HCT116 (cell line): Measurements from ENCODE around the gene GDPD1. TPM values are rescaled to one million over a fixed set of nuclear protein-coding genes. Genes with fewer than 3 reads are reported as not detected.

Experiments
- ATAC-seq: fragments of 200-7000 bp; cut with Tn5 transposase; 2 replicates; pipeline ENCODE4 v1.9.1; 2020; ENCODE audit warnings: mild to moderate bottlenecking, moderate library complexity
- BruUV-seq: library from RNA; stranded (reverse); fragments of 400-500 nt; replicated peaks from 2 replicates; lab custom pipeline; 2021; lab: Mats Ljungman, UMichigan
- CTCF ChIA-PET: fragments of 300-600 bp; sonication (Branson Sonifier 250); formaldehyde crosslinking; loops from one replicate; lab custom pipeline; 2021; ENCODE audit warnings: antibody characterized with exemption; lab: Charles Lee
- POLR2A ChIA-PET: fragments of 300-600, 350-600 bp; sonication (Branson Sonifier 250); formaldehyde crosslinking; loops from one replicate; lab custom pipeline; 2021; ENCODE audit warnings: antibody characterized with exemption; lab: Charles Lee
- RAD21 ChIA-PET, 2 experiments: fragments of 300-600 bp; sonication (Branson Sonifier 250); formaldehyde crosslinking; loops; one replicate each; lab custom pipeline; 2023; ENCODE audit warnings: low total read pairs in 2 of 2; ENCODE audit not compliant: uncharacterized antibody in 2 of 2, unreplicated experiment in 2 of 2, low non-redundant PET in 1 of 2; lab: Charles Lee
- DNase-seq: peaks from one replicate; pipeline ENCODE4 v3.0.0-alpha.2; 2010; ENCODE audit warnings: low read depth, low spot score
- H2AFZ ChIP-seq: fragments of 200-600 bp; shearing (Covaris generic), sonication (generic); 2 replicates; pipeline ENCODE4 v1.6.1; 2017; ENCODE audit warnings: low read depth, mixed run types, mixed read lengths, antibody characterized with exemption, low read length; ENCODE audit not compliant: poor library complexity, severe bottlenecking
- H3K27ac ChIP-seq: 2 replicates; pipeline ENCODE4 v1.5.1; 2012; ENCODE audit warnings: low read depth, low read length
- H3K27me3 ChIP-seq: fragments of 200-600 bp; sonication (generic); 2 replicates; pipeline ENCODE4 v1.6.1; 2016; ENCODE audit warnings: mixed run types, low read length, mixed read lengths; ENCODE audit not compliant: insufficient read depth
- H3K36me3 ChIP-seq, 2 experiments: fragments of 200-500 bp in 1 of 2; fragments of 200-600 bp in 1 of 2; sonication (Bioruptor generic) in 1 of 2; sonication (generic) in 1 of 2; 2 replicates each; pipeline versions ENCODE4 v1.5.1 to v1.6.1; 2014 to 2016; ENCODE audit warnings: low read length in 2 of 2, inconsistent platforms in 1 of 2, mixed read lengths in 1 of 2, mixed run types in 1 of 2; ENCODE audit not compliant: insufficient read depth in 2 of 2, control insufficient read depth in 1 of 2
- H3K4me1 ChIP-seq, 2 experiments: fragments of 200-600 bp in 1 of 2; sonication (generic) in 1 of 2; 2 replicates each; pipeline versions ENCODE4 v1.5.1 to v1.6.1; 2012 to 2017; ENCODE audit warnings: low read length in 2 of 2, inconsistent platforms in 1 of 2, mild to moderate bottlenecking in 1 of 2, mixed read lengths in 1 of 2, mixed run types in 1 of 2, moderate library complexity in 1 of 2; ENCODE audit not compliant: insufficient read depth in 2 of 2, control insufficient read depth in 1 of 2
- H3K4me2 ChIP-seq: fragments of 200-600 bp; sonication (generic); 2 replicates; pipeline ENCODE4 v1.6.1; 2017; ENCODE audit warnings: mixed run types, low read length, mixed read lengths
- H3K4me3 ChIP-seq, 2 experiments: fragments of 200-600 bp in 1 of 2; sonication (generic) in 1 of 2; replicated peaks in 1 of 2; 2 replicates each; pipeline ENCODE4 v1.5.1; 2011 to 2016; ENCODE audit warnings: low read length in 2 of 2, control low read depth in 1 of 2, low read depth in 1 of 2, mild to moderate bottlenecking in 1 of 2, mixed read lengths in 1 of 2, mixed run types in 1 of 2
- H3K79me2 ChIP-seq: fragments of 200-600 bp; sonication (generic); 2 replicates; pipeline ENCODE4 v1.6.1; 2017; ENCODE audit warnings: mild to moderate bottlenecking, mixed run types, low read length, moderate library complexity, mixed read lengths; ENCODE audit not compliant: insufficient read depth
- H3K9ac ChIP-seq: fragments of 200-600 bp; sonication (generic); 2 replicates; pipeline ENCODE4 v1.6.1; 2016; ENCODE audit warnings: low read length, mixed read lengths
- H3K9me2 ChIP-seq: fragments of 200-600 bp; sonication (generic), shearing (Covaris generic); 2 replicates; pipeline ENCODE4 v1.6.1; 2017; ENCODE audit warnings: mixed run types, mild to moderate bottlenecking, moderate library complexity; ENCODE audit not compliant: insufficient read depth
- H3K9me3 ChIP-seq, 2 experiments: fragments of 200-500 bp in 1 of 2; fragments of 200-600 bp in 1 of 2; sonication (Bioruptor generic) in 1 of 2; sonication (generic) in 1 of 2; 2 replicates each; pipeline ENCODE4 v1.6.1; 2014 to 2017; ENCODE audit warnings: low read length in 2 of 2, mixed read lengths in 2 of 2, inconsistent platforms in 1 of 2, low read depth in 1 of 2, mild to moderate bottlenecking in 1 of 2, mixed run types in 1 of 2, moderate library complexity in 1 of 2; ENCODE audit not compliant: control insufficient read depth in 1 of 2, insufficient read depth in 1 of 2
- H4K20me1 ChIP-seq: fragments of 200-600 bp; sonication (generic), shearing (Covaris generic); 2 replicates; pipeline ENCODE4 v1.6.1; 2017; ENCODE audit warnings: mixed run types, mild to moderate bottlenecking, moderate library complexity; ENCODE audit not compliant: insufficient read depth
- CBX3 ChIP-seq: IDR thresholded peaks from 2 replicates; pipeline ENCODE4 v1.6.1; 2012; ENCODE audit warnings: low read depth
- CEBPB ChIP-seq: IDR thresholded peaks from 2 replicates; pipeline ENCODE4 v1.6.1; 2012; ENCODE audit warnings: low read depth
- EGR1 ChIP-seq: IDR thresholded peaks from 2 replicates; pipeline ENCODE4 v1.6.1; 2012; ENCODE audit warnings: low read depth
- EZH2phosphoT487 ChIP-seq: fragments of 200-600 bp; IDR thresholded peaks from 2 replicates; pipeline ENCODE4 v1.6.1; 2018; ENCODE audit warnings: antibody characterized with exemption, borderline replicate concordance
- FOSL1 ChIP-seq: IDR thresholded peaks from 2 replicates; pipeline ENCODE4 v1.6.1; 2012; ENCODE audit warnings: low read depth
- JUND ChIP-seq: IDR thresholded peaks from 2 replicates; pipeline ENCODE4 v1.6.1; 2012
- POLR2A ChIP-seq: IDR thresholded peaks from 2 replicates; pipeline ENCODE4 v1.7.0; 2011; ENCODE audit warnings: borderline replicate concordance; ENCODE audit not compliant: insufficient read depth, insufficient read length; ENCODE audit errors: extremely low read depth
- POLR2AphosphoS5 ChIP-seq: IDR thresholded peaks from 2 replicates; pipeline ENCODE4 v1.6.1; 2011; ENCODE audit warnings: mild to moderate bottlenecking, low read depth, low read length, moderate library complexity
- SIN3A ChIP-seq: IDR thresholded peaks from 2 replicates; pipeline ENCODE4 v1.6.1; 2012; ENCODE audit warnings: low read depth
- SP1 ChIP-seq: IDR thresholded peaks from 2 replicates; pipeline ENCODE4 v1.6.1; 2012; ENCODE audit warnings: low read depth
- SRF ChIP-seq: IDR thresholded peaks from 2 replicates; pipeline ENCODE4 v1.6.1; 2012; ENCODE audit warnings: low read depth
- TCF7L2 ChIP-seq: IDR thresholded peaks from 2 replicates; pipeline ENCODE4 v1.7.0; 2011; ENCODE audit warnings: borderline replicate concordance, inconsistent platforms; ENCODE audit not compliant: insufficient read depth, insufficient read length; ENCODE audit errors: extremely low read depth
- YY1 ChIP-seq: IDR thresholded peaks from 2 replicates; pipeline ENCODE4 v1.6.1; 2011; ENCODE audit warnings: low read length, low read depth, moderate library complexity, mild to moderate bottlenecking; ENCODE audit not compliant: insufficient replicate concordance; ENCODE audit errors: extremely low read depth
- ZFX ChIP-seq: fragments of 450-650 bp; IDR thresholded peaks from 2 replicates; pipeline ENCODE4 v1.6.1; 2017
- ZNF274 ChIP-seq: fragments of 200-500 bp; sonication (Bioruptor generic); IDR thresholded peaks from 2 replicates; pipeline ENCODE4 v1.6.1; 2014; ENCODE audit warnings: mild to moderate bottlenecking, low read depth, low read length, inconsistent platforms
- intact Hi-C: fragments of 100-400 bp; cut with micrococcal nuclease; formaldehyde crosslinking; loops from 2 replicates; pipeline ENCODE4 v1.10.0; 2022
- total RNA-seq: library from RNA; stranded (reverse); gene quantifications from one replicate; pipeline ENCODE4 v1.2.1, GENCODE V29; 2021; ENCODE audit not compliant: unreplicated experiment
- TF ChIP-seq, protein P1 (sequence below): IDR thresholded peaks from 2 replicates; pipeline ENCODE4 v1.6.1; 2012
- TF ChIP-seq, protein P2 (sequence below): IDR thresholded peaks from 2 replicates; pipeline ENCODE4 v1.6.1; 2011; ENCODE audit warnings: mild to moderate bottlenecking, low read length, moderate library complexity; ENCODE audit not compliant: insufficient replicate concordance; ENCODE audit errors: extremely low read depth
- TF ChIP-seq, protein P3 (sequence below): IDR thresholded peaks from 2 replicates; pipeline ENCODE4 v1.6.1; 2012; ENCODE audit warnings: low read depth
- TF ChIP-seq, protein P4 (sequence below): IDR thresholded peaks from 2 replicates; pipeline ENCODE4 v1.6.1; 2012
- TF ChIP-seq, protein P5 (sequence below), 3 experiments: fragments of 200-600 bp in 1 of 3; sonication (generic) in 1 of 3; IDR thresholded peaks in 2 of 3; conservative IDR thresholded peaks in 1 of 3; 2 replicates each; pipeline ENCODE4 v1.5.1; 2012 to 2017; ENCODE audit warnings: low read depth in 2 of 3, low read length in 2 of 3, antibody characterized with exemption in 1 of 3, borderline replicate concordance in 1 of 3, control low read depth in 1 of 3, mild to moderate bottlenecking in 1 of 3, mixed read lengths in 1 of 3, mixed run types in 1 of 3, moderate library complexity in 1 of 3; ENCODE audit not compliant: insufficient read depth in 1 of 3

Gene GDPD1
- total RNA-seq, 1 experiment from 2014 or later = 13.7 TPM

DNA sequence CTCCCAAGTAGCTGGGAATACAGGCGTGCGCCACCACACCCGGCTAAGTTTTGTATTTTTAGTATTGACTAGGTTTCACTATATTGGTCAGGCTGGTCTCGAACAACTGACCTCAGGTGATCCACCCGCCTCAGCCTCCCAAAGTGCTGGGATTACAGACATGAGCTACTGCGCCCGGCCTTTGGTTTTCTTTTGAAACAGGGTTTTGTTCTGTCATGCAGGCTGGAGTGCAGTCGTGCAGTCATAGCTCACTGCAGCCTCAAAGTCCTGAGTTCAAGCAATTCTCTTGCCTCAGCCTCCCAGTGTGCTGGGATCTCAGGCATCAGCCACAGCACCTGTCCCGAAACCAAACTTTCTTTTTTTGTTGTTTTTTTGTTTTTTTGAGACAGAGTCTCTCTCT, 39.7 kb upstream of the GDPD1 start:
- RAD21 ChIA-PET = no interaction called here

More for the DNA sequence above, 39.7 kb upstream of the GDPD1 start:
- Histone ChIP-seq H3K27me3 (no peaks in the 10 kb centered on the region), H2AFZ (no peak overlapping the region), H3K4me1 (no peaks in the 10 kb centered on the region), H3K36me3 (peaks cover 9 to 10% of the 10 kb centered on the region in 2 experiments; a peak in 3 of 4 replicates), H3K79me2 (no peaks in the 10 kb centered on the region; the same call in 1 of the 2 replicates), H4K20me1 (no peaks in the 10 kb centered on the region), H3K27ac (no peak overlapping the region), H3K4me2 (no peak overlapping the region), H3K9me3 (no peaks in the 10 kb centered on the region), H3K9me2 (no peaks in the 10 kb centered on the region), H3K9ac (no peak overlapping the region), H3K4me3 (no peak overlapping the region)
- DNase-seq (no peak), ATAC-seq (no peak)
- TF ChIP-seq, protein P1, sequence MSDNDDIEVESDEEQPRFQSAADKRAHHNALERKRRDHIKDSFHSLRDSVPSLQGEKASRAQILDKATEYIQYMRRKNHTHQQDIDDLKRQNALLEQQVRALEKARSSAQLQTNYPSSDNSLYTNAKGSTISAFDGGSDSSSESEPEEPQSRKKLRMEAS = no peak
- TF ChIP-seq YY1 (no peak), FOSL1 (no peak), CEBPB (no peak), JUND (no peak), SP1 (no peak), EGR1 (no peak), SIN3A (no peak), POLR2A (no peak), CBX3 (no peak), ZNF274 (no peak), ZFX (no peak), POLR2AphosphoS5 (no peak), SRF (no peak), EZH2phosphoT487 (no peak), TCF7L2 (no peak)
- TF ChIP-seq, protein P2, sequence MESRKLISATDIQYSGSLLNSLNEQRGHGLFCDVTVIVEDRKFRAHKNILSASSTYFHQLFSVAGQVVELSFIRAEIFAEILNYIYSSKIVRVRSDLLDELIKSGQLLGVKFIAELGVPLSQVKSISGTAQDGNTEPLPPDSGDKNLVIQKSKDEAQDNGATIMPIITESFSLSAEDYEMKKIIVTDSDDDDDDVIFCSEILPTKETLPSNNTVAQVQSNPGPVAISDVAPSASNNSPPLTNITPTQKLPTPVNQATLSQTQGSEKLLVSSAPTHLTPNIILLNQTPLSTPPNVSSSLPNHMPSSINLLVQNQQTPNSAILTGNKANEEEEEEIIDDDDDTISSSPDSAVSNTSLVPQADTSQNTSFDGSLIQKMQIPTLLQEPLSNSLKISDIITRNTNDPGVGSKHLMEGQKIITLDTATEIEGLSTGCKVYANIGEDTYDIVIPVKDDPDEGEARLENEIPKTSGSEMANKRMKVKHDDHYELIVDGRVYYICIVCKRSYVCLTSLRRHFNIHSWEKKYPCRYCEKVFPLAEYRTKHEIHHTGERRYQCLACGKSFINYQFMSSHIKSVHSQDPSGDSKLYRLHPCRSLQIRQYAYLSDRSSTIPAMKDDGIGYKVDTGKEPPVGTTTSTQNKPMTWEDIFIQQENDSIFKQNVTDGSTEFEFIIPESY = no peak
- TF ChIP-seq, protein P3, sequence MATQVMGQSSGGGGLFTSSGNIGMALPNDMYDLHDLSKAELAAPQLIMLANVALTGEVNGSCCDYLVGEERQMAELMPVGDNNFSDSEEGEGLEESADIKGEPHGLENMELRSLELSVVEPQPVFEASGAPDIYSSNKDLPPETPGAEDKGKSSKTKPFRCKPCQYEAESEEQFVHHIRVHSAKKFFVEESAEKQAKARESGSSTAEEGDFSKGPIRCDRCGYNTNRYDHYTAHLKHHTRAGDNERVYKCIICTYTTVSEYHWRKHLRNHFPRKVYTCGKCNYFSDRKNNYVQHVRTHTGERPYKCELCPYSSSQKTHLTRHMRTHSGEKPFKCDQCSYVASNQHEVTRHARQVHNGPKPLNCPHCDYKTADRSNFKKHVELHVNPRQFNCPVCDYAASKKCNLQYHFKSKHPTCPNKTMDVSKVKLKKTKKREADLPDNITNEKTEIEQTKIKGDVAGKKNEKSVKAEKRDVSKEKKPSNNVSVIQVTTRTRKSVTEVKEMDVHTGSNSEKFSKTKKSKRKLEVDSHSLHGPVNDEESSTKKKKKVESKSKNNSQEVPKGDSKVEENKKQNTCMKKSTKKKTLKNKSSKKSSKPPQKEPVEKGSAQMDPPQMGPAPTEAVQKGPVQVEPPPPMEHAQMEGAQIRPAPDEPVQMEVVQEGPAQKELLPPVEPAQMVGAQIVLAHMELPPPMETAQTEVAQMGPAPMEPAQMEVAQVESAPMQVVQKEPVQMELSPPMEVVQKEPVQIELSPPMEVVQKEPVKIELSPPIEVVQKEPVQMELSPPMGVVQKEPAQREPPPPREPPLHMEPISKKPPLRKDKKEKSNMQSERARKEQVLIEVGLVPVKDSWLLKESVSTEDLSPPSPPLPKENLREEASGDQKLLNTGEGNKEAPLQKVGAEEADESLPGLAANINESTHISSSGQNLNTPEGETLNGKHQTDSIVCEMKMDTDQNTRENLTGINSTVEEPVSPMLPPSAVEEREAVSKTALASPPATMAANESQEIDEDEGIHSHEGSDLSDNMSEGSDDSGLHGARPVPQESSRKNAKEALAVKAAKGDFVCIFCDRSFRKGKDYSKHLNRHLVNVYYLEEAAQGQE = no peak
- TF ChIP-seq, protein P4, sequence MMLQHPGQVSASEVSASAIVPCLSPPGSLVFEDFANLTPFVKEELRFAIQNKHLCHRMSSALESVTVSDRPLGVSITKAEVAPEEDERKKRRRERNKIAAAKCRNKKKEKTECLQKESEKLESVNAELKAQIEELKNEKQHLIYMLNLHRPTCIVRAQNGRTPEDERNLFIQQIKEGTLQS = no peak
- TF ChIP-seq, protein P5, sequence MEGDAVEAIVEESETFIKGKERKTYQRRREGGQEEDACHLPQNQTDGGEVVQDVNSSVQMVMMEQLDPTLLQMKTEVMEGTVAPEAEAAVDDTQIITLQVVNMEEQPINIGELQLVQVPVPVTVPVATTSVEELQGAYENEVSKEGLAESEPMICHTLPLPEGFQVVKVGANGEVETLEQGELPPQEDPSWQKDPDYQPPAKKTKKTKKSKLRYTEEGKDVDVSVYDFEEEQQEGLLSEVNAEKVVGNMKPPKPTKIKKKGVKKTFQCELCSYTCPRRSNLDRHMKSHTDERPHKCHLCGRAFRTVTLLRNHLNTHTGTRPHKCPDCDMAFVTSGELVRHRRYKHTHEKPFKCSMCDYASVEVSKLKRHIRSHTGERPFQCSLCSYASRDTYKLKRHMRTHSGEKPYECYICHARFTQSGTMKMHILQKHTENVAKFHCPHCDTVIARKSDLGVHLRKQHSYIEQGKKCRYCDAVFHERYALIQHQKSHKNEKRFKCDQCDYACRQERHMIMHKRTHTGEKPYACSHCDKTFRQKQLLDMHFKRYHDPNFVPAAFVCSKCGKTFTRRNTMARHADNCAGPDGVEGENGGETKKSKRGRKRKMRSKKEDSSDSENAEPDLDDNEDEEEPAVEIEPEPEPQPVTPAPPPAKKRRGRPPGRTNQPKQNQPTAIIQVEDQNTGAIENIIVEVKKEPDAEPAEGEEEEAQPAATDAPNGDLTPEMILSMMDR (IDR thresholded peaks at IDR 0.05 in 2 of 3, conservative IDR thresholded peaks at IDR 0.05 in 1 of 3; ENCODE audit: borderline replicate concordance in 1 of 3, insufficient read depth in 1 of 3, low read depth in 2 of 3, low read length in 2 of 3) = no peak
- no TSS peak for BruUV-seq
- intact Hi-C loops = no loop called here
- ChIA-PET CTCF (no interaction called here), POLR2A (no interaction called here)
